Stimulated activated CD4-positive, alpha-beta T cell treated with anti-CD3 and anti-CD28 coated beads, TNF-alpha, amount 100 ng/mL, for 1 hour (primary cell): ENCODE results near the gene BEX4.
"Not testable (repeated sequence)": the region's sequence is repeated elsewhere in the genome, so short reads cannot be mapped to it uniquely, and the experiment has no call there.

ENCODE experiments used
- DNase-seq, 3 donors: peaks; one replicate each; pipeline ENCODE4 v3.0.0-alpha.2; 2020; ENCODE audit warnings: low read depth in 3 of 3, low spot score in 1 of 3

Gene BEX4, protein sequence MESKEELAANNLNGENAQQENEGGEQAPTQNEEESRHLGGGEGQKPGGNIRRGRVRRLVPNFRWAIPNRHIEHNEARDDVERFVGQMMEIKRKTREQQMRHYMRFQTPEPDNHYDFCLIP

DNA sequence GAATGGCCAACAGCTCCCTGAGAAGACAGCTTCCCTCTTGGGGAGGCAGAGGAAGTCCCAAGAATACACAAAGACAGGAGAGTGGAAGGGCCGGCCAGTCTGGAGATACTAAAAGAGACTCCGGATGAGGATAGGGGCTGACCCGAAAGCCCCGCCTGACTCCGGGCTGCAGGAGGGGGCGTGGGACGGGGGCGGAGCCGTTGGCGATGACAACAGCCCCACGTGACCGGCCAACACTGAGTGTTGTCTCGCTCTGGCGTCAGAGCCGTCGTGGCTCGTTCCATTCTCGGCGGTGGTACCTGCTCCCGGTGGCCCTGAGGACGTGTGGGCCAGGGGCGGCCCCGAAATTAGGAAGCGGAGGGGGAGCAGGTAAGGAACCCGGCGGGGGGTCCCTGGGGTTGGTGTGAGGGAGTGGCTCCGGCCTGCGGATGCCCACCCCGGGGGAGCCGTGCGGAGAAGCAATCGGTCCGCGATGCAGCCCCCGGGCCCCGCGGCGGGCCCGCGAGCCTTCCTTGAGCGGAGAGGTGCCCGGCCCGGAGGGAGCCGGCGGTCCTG, at the start of gene BEX4:
TSS of gene BEX4 (plus strand) at position 239 of the 555 bp plus-strand sequence. CDS start 1,046 bp downstream, outside the sequence.
- DNase-seq = peak; percentile 44 to 65 (median 47)

DNA sequence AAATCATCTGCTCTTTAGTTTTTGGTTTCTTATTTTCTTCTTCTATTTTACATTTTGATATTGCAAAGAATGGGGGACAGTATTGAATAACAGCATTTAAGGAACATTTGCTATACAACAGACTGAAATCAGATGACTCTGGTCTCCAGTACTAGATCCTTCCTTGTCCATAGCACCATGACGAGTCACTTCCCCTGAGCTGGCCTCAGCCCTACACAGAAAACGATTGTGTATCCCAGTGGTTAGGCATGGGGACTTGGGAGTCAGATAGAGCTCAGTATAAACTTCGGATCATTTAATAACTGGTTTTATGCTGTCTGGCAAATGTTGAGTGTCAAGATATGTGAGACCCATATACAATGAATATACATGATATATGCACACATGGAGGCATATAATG, 44.7 kb upstream of the BEX4 start:
- DNase-seq = no peak

DNA sequence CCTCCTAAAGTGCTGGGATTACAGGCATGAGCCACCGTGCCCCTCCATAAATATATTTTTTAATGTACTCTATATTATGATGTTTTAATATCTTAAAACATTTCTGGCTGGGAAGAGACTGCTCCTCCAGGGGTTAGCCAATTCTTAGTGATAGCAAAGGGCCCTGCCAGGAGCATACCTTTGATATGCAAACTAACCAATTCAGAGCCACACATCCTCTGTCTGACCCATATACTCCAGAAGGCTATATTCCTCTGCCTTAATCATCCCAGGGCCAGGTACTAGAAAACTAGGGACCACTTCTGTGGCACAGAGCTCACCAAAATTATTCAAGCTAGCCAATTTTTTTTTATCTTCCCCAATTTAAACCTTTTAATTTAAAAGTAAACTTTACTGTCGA, 43.6 kb upstream of the BEX4 start:
- DNase-seq = no peak

DNA sequence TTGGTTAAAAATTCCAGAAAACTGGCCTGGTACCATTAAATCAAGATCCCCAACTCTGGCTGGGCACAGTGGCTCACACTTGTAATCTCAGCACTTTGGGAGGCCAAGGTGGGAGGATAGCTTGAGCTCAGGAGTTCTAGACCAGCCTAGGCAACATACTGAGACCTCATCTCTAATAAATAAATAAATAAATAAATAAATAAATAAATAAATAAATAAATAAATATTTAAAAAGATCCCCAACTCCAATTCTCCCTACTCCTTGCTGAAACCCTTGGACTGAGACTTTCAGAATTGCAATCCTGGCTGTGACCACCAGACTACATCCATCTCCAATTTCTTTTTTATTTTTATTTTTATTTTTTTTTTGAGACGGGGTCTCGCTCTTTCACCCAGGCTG, 39.7 kb upstream of the BEX4 start:
- DNase-seq = not testable (repeated sequence)

DNA sequence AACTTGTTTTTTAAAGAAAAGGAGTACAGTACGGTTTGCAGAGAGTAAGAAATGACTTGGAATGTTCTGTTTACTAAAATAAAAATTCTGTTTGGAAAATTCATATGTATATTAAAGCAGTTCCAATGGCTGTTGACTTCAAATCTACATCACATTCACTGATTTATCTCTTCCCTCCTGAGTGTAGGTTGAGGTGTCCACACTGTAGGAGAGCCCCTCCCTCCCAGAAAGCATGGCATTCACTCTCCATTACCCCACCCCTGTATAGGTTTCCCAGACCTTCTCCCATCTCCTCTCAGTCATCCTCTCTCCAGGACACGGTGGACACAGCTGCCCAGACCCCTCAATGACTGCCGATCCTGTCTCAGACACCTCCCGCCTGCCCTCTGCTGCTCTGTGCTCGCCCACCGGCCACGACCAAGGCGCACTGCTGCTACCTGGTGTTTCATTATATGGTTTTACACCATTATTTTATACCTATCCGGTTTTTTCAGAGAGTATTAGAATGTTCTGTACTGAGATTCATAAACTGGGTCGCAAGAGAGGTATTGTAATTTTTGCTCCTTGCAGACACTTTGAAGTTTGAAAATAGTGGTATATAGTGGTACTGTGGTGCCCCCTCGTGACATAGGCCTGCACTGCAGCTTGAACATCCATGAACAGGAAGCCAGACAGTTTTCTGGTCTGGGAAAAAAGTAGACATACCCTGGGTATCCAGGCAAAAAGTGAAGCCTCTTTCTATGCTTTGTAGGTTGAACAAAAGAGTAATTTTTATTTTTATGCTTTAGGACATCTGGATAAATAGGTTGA, 38.8 kb upstream of the BEX4 start:
- peak in 2 of 3 donors; percentile 9 to 31 for DNase-seq

DNA sequence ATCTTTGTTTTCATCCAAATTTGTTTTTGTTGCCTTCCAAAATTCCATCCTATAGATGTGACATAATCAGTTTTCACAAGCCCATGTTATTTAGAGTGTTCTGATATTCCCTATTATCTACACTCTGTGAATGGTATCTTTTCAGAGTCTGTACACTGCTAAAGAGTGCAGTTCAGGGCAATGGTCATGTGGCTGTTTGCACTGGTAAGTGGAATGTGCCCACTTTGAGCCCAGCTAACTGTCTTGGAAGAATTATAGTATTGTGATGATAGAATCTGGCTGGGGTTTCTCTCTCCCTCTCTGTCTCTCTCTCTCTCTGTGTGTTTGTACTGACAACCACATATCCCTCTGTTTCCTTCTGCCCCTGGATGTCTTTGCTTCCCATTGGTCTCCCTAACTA, 37.4 kb upstream of the BEX4 start:
- no peak for DNase-seq

DNA sequence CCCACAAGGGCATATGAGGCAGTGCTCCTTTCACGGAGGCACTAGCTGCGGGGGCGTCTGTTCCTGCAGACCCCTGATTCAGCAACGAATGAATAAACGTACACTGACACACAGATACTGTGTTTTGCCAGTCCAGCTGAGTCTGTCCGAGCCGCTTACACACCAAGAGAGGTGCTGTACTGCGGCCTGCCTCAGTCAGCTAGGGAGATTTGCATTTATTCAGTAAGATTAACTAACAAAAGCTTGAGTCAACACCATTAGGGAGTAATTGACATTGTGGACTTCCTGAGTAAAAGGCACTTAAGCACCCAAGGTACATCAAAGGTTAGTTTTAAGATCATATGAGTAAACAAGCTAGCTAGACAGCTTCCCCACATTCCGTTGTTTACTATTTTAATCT, 31.0 kb upstream of the BEX4 start:
- DNase-seq = no peak

DNA sequence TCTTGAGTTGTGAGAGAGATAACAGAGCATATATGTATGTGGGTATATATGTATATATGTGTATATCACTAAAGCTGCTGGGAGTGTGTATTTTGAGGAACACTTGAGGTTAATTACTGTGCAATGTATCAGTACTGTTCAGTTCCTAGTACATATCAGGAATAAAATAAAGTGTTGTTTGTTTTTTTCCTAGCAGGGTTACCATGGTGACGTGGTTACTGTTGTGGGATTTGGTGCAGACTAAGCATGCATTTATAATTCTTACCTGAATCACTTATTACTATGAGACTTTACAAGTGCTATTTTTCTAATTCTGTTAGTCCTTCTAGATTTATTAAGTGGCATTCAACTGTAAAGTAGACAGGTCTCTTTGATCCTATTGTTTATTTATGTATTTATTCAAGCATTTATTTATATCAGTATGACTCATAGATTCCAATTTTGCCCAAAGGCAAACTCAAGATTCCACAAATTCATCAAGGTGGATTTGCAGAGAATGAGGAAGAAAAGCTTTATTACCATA, 26.9 kb upstream of the BEX4 start:
- no peak for DNase-seq

DNA sequence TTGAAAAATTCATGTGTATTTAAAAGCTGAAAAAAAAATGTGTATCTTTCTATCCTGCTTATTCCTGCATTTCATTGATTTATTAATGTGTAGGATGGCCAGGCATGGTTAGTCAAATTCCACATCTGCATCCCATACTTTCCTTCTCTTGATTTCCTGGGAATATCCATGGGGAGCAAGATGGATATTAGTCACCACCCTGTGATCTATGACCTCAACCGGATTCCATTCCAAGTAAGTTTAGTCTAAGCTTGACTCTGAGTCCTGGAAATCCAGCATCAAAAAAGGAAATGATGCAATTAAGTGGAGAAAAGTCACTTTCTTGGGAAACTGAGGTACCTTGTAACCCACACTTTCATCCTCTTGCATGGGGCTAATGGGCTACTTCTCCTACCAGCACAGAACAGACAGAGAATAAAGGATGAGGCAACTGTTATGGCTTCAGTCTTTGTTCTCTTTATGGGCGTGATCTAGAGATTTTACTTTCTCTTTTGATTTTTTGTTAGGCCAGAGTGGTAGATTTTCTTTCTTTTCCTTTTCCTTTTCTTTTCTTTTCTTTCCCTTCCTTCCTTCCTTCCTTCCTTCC, 17.1 kb upstream of the BEX4 start:
- no peak for DNase-seq

DNA sequence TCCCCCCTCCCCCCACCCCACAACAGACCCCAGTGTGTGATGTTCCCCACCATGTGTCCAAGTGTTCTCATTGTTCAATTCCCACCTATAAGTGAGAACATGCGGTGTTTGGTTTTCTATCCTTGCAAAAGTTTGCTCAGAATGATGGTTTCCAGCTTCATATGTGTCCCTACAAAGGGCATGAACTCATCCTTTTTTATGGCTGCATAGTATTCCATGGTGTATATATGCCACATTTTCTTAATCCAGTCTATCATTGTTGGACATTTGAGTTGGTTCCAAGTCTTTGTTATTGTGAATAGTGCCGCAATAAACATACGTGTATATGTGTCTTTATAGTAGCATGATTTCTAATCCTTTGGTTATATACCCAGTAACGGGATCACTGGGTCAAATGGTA, 16.2 kb upstream of the BEX4 start:
- not testable (repeated sequence) for DNase-seq

DNA sequence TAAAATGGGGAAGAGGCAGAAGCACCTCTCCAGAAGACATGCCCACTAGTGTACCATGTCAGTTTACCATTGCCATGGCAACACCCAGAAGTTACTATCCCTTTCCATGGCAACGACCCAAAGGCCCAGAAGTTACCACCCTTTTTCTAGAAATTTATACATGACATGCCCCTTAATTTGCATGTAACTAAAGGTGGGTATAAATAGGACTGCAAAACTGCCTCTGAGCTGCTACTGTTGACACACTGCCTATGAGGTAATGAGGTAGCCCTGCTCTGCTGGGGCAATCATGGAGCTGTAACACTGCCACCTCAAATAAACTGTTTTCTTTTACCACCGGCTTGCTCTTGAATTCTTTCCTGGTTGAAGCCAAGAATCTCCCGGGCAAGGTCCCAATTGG, 13.9 kb upstream of the BEX4 start:
- DNase-seq = no peak

DNA sequence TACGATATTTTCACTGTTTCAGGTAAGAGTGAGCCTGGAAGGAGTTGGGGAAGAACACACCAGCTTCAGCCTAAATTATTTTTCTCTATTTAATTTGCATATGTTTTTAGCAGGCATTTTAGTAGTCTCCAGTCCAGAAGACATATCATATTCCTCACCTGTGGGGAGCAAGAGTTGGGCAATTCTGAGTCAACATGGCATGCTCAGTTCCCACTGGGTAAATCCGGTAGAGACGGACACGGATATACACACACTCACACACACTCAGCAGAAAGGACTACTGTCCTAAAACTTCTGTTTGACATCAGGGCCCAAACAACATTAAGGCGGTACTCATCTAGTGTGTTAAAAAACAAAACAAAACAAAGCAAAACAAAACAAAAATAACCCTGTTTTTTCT, 4.9 kb upstream of the BEX4 start:
- DNase-seq = no peak

DNA sequence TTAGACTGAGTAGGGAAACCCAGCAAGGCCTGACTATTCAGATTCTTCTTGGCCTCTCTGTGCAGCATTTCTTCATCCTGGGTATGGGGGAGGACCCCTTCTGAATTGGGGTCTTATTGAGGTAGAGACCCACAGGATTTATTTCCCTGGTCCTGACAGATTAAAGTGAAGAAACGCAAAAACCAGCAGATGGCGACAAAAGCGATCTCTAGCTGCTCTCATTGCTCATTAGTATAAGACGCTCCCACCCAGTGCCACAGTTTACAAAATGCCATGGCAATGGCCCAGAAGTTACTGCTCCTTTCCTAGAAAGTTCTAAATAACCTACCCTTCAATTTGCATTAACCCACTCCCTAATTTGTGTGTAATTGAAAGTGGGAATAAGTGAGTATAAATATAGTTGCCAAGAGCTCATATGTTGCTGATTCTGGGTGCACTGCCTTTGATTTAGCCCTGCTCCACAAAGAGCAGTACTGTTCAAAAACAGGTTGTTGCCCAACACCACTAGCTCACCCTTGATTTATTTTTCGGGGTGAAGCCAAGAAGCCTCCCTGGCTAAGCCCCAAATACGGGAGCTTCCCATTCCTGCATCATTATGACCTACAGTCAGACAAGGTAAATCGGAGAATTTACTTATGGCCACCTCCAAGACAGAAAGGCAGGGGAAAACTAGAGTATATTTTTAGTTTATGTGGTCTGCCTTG, 3.7 kb upstream of the BEX4 start:
- DNase-seq = no peak

DNA sequence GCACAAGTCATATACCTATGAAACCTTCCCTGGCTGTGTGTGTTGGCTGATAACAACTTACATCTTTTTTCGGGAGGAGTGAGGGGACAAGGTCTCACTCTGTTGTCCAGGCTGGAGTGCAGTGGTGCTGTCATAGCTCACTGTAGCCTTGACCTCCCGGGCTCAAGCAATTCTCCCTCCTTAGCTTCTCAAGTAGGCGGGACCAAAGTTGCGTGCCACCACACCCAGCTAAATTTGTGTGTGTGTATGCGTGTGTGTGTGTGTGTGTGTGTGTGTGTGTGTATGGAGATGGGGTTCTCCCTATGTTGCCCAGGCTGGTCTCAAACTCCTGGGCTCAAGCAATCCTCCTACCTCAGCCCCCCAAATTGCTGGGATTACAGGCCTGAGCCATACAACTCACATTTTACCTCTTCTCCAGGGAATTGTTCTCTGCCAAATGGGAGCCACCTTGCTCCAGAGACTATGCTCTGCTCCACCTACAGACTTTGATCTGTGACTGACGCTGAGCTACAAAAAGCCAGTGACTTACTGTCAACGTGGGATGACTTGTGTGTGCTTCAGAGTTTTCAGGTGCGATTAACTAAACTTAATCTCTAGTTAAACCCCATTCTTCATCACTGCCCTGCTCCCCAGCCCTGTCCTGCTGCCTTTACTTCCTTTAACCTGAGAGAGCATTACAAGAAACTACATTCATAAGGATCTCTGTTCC, 2.0 kb upstream of the BEX4 start:
- no peak for DNase-seq

DNA sequence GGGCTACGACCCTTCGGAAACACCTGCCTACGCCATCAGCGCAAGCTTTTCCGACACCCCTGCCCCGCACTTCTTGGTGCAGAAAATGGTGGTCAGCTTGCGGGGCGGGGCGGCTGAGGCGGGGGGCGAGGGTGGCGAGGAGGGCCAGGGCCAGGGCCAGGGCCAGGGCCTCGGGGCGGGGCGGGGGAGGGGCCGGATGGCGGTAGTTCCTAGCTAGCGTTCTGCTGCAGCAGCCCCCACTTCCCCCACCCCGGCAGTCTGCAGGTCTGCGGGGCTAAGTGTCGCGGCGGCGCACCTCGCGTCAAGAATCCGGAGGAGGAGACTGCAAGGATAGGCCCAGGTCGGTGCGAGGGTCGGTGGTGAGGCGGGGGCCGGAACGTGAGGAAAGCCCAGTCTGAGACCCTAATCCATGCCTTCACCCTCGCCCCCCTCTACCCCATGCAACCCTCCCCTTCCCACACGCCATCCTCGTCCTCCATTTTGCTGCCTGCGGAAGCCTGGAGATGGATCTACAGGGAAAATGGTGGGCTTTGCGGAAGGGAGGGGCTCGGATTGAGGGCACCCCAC, 600 bp downstream of the BEX4 start:
- DNase-seq = peak in 1 of 3 donors; percentile 8

DNA sequence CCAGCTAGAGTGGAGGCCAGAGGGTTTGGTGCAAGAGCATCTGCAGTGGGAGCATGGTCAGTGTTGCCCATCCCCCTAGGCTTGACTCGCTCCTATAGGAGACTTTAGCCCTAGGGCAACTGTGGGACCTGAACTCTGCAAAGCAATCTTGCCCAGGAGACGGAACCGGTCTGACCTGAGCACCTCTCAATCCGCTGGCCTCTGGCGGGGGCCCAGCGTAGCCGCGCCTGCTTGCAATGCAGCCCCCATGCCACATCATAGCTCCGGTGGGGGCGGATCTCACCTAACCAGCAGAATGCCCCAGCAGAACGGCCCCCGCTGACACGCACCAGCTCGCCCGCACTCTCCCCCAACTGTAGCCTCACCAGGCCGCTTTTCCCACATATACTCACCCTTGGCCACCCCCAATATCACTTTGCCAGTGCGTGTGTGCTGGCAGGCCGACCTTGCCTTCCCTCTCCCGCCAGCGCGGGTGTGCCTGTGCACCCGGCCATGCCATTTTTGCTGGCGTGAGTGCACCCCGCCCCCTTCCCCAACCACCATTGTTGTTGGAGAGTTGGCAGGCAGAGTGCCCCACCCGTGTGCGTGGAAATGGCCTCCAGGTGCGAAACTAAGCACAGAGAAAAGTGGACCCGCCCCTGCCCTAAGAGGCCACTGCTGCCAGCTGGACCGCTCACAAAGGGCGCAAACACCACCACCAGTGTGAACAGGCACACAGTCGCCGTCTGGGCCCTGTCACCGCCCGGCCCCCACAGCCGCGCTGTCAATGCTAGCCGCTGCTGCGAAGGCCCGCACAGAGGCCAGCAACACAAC, 5.8 kb downstream of the BEX4 start:
- no peak for DNase-seq

DNA sequence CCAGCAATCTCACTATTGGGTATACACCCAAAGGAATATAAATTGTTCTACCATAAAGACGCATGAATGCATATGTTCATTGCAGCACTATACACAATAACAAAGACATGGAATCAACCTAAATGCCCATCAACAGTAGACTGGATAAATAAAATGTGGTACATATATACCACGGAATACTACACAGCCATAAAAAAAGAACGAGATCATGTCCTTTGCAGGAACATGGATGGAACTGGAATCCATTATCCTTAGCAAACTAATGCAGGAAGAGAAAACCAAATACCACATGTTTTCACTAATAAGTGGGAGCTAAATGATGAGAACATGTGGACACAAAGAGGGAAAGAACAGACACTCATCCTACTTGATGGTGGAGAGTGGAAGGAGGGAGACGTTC, 11.0 kb downstream of the BEX4 start:
- not testable (repeated sequence) for DNase-seq

DNA sequence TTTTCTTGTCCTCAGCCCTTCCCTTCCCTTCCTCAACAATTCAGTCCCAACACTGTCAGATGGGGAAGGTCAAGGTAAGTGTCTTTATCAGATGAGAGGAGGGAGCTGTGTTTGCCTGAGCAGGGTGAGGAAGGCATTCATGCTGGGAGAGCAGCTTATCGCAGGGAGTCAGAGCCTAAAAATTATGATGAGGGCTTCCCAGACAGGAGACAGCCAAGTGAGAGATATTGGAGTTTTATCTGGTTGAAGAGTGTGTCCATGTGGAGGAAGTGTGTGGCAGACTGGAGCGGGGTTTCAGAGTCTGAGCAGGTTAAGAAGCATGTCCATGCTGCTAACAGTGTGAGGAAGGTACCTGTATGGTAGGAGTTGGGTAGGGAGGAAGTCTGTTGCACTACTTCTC, 18.4 kb downstream of the BEX4 start:
- no peak for DNase-seq

DNA sequence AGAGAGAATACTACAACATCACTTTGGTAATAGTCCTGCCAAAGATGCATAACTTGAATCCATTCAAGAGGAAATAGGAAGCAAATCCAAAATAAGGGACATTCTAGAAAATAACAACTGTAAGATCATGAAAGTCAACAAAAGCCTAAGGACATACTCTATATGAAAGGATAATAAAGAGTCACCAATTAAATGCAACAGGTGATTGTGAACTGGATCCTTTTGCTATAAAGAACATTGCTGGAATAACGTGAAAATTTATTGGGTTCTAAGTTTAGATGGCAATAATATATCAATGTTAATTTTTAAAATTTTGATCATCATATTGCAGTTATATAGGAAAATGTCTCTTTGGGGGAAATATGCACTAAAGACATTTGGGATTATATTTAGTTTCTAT, 20.0 kb downstream of the BEX4 start:
- DNase-seq = no peak

DNA sequence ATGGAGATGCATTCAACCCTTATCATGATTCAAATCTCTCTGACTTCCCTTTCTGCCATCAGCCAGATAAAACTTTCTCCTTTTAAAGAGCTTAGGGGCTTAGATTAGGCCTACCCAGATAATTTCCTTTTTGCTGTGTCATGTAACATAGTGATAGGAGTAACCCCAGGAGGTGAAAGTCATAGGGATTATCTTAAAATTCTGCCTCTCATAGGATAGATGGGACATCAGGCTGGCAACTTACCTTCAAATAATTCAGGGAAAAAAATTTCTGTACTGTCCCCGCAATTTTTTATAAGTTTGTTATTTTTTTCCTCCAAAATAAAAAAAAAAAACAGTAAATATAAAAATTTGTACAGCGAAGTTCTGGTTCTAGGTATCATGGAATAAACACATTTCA, 20.7 kb downstream of the BEX4 start:
- DNase-seq = not testable (repeated sequence)
